Activated naive CD4-positive, alpha-beta T cell treated with anti-CD3 and anti-CD28 coated beads, Interleukin-2, amount 10 ng/mL, durations not matched to agents 7 days and 5 days (primary cell): ENCODE data around the gene CFAP410.

Experiments used
- CTCF ChIA-PET: fragments of 350-600 bp; sonication (Branson Sonifier 250); formaldehyde crosslinking; loops from one replicate; lab custom pipeline; 2021; ENCODE audit warnings: antibody characterized with exemption; lab: Charles Lee
- DNase-seq: peaks from one replicate; pipeline ENCODE4 v3.0.0-alpha.2; 2020
- H3K27ac Mint-ChIP-seq: one replicate; pipeline ENCODE4 v1.8.0; 2021; ENCODE audit warnings: mild to moderate bottlenecking, moderate library complexity, mixed read lengths
- H3K27me3 Mint-ChIP-seq: one replicate; pipeline ENCODE4 v1.8.0; 2021; ENCODE audit warnings: mild to moderate bottlenecking, mixed read lengths
- H3K36me3 Mint-ChIP-seq: one replicate; pipeline ENCODE4 v1.8.0; 2021; ENCODE audit warnings: mixed read lengths
- H3K4me1 Mint-ChIP-seq: one replicate; pipeline ENCODE4 v1.8.0; 2021; ENCODE audit warnings: mixed read lengths
- H3K4me3 Mint-ChIP-seq: one replicate; pipeline ENCODE4 v1.8.0; 2021; ENCODE audit warnings: mild to moderate bottlenecking, moderate library complexity, mixed read lengths
- H3K9me3 Mint-ChIP-seq: one replicate; pipeline ENCODE4 v1.8.0; 2021; ENCODE audit warnings: mixed read lengths

CFAP410 gene

GRCh38 chr21:44294391-44295162 lies 44.6 kb downstream of the CFAP410 start:
- CTCF ChIA-PET = interaction anchor here (0.9 kb wide), 1 partner anchor 9 kb away, joined by 3 read pairs; no protein-coding TSS in a partner anchor

GRCh38 chr21:44293551-44294231 lies 45.5 kb downstream of the CFAP410 start:
- Mint-ChIP-seq H3K9me3 (no peaks in the 10 kb centered on the region), H3K27ac (no peak overlapping the region), H3K36me3 (no peaks in the 10 kb centered on the region), H3K27me3 (peaks cover 32% of the 10 kb centered on the region), H3K4me3 (no peak overlapping the region), H3K4me1 (peaks cover 24% of the 10 kb centered on the region)
- CTCF ChIA-PET = no interaction called here
- peak; percentile 36 for DNase-seq

More at GRCh38 chr21:44294391-44295162, 44.6 kb downstream of the CFAP410 start:
- Mint-ChIP-seq H3K4me1 (peaks cover 30% of the 10 kb centered on the region), H3K27ac (no peak overlapping the region), H3K36me3 (no peaks in the 10 kb centered on the region), H3K4me3 (no peak overlapping the region), H3K9me3 (no peaks in the 10 kb centered on the region), H3K27me3 (peaks cover 25% of the 10 kb centered on the region)
- DNase-seq = no peak

GRCh38 chr21:44292812-44293195 lies 46.4 kb downstream of the CFAP410 start:
- H3K27ac Mint-ChIP-seq = no peak overlapping the region
- CTCF ChIA-PET = no interaction called here
- peaks cover 15% of the 10 kb centered on the region for H3K4me1 Mint-ChIP-seq
- H3K9me3 Mint-ChIP-seq = no peaks in the 10 kb centered on the region
- peaks cover 41% of the 10 kb centered on the region for H3K27me3 Mint-ChIP-seq
- H3K4me3 Mint-ChIP-seq = no peak overlapping the region
- H3K36me3 Mint-ChIP-seq = no peaks in the 10 kb centered on the region
- no peak for DNase-seq

GRCh38 chr21:44291936-44292811 lies 47.0 kb downstream of the CFAP410 start:
- Mint-ChIP-seq H3K9me3 (no peaks in the 10 kb centered on the region), H3K36me3 (no peaks in the 10 kb centered on the region), H3K27ac (peak overlapping the region; percentile 49), H3K4me3 (no peak overlapping the region), H3K27me3 (peaks cover 44% of the 10 kb centered on the region), H3K4me1 (peaks cover 9% of the 10 kb centered on the region)
- CTCF ChIA-PET = no interaction called here
- DNase-seq = no peak

- H3K27ac Mint-ChIP-seq = peak overlapping the region; percentile 49
- no peak for DNase-seq
- H3K4me1 Mint-ChIP-seq = peaks cover 9% of the 10 kb centered on the region
- no peaks in the 10 kb centered on the region for H3K36me3 Mint-ChIP-seq
- CTCF ChIA-PET = no interaction called here
- no peak overlapping the region for H3K4me3 Mint-ChIP-seq
- H3K9me3 Mint-ChIP-seq = no peaks in the 10 kb centered on the region
- peaks cover 51% of the 10 kb centered on the region for H3K27me3 Mint-ChIP-seq
These were observed 47.9 kb downstream of the CFAP410 start for GRCh38 chr21:44291078-44291935.

- H3K9me3 Mint-ChIP-seq = no peaks in the 10 kb centered on the region
- no peaks in the 10 kb centered on the region for H3K36me3 Mint-ChIP-seq
- peak overlapping the region; percentile 45 for H3K27ac Mint-ChIP-seq
- H3K27me3 Mint-ChIP-seq = peaks cover 57% of the 10 kb centered on the region
- no peak overlapping the region for H3K4me3 Mint-ChIP-seq
- CTCF ChIA-PET = no interaction called here
- peaks cover 9% of the 10 kb centered on the region for H3K4me1 Mint-ChIP-seq
- DNase-seq = no peak
These were observed 48.7 kb downstream of the CFAP410 start for GRCh38 chr21:44290327-44291077.

- H3K9me3 Mint-ChIP-seq = no peaks in the 10 kb centered on the region
- no peak overlapping the region for H3K4me3 Mint-ChIP-seq
- peaks cover 64% of the 10 kb centered on the region for H3K27me3 Mint-ChIP-seq
- peaks cover 4% of the 10 kb centered on the region for H3K4me1 Mint-ChIP-seq
- DNase-seq = no peak
- no peak overlapping the region for H3K27ac Mint-ChIP-seq
- H3K36me3 Mint-ChIP-seq = no peaks in the 10 kb centered on the region
- CTCF ChIA-PET = no interaction called here
These were observed 49.7 kb downstream of the CFAP410 start for GRCh38 chr21:44289381-44290010.

- DNase-seq = no peak
- Mint-ChIP-seq H3K4me3 (no peak overlapping the region), H3K36me3 (no peaks in the 10 kb centered on the region), H3K27ac (no peak overlapping the region), H3K4me1 (peaks cover 2% of the 10 kb centered on the region), H3K27me3 (peaks cover 74% of the 10 kb centered on the region), H3K9me3 (no peaks in the 10 kb centered on the region)
- CTCF ChIA-PET = no interaction called here
These were observed 50.7 kb downstream of the CFAP410 start for GRCh38 chr21:44288251-44289110.

GRCh38 chr21:44286716-44287632 lies 52.2 kb downstream of the CFAP410 start:
- Mint-ChIP-seq H3K27ac (no peak overlapping the region), H3K9me3 (no peaks in the 10 kb centered on the region), H3K36me3 (no peaks in the 10 kb centered on the region), H3K4me3 (no peak overlapping the region), H3K27me3 (peaks cover 82% of the 10 kb centered on the region), H3K4me1 (no peaks in the 10 kb centered on the region)
- CTCF ChIA-PET = interaction anchor here (0.6 to 1.2 kb wide), 3 partner anchors 10 to 11 kb away, joined by 3 read pairs; no protein-coding TSS in a partner anchor
- no peak for DNase-seq

- no peak for DNase-seq
- CTCF ChIA-PET = interaction anchor here (1.2 kb wide), 1 partner anchor 10 kb away, joined by 3 read pairs; no protein-coding TSS in a partner anchor
- no peaks in the 10 kb centered on the region for H3K4me1 Mint-ChIP-seq
- H3K4me3 Mint-ChIP-seq = no peak overlapping the region
- H3K9me3 Mint-ChIP-seq = no peaks in the 10 kb centered on the region
- H3K36me3 Mint-ChIP-seq = no peaks in the 10 kb centered on the region
- no peak overlapping the region for H3K27ac Mint-ChIP-seq
- peaks cover 78% of the 10 kb centered on the region for H3K27me3 Mint-ChIP-seq
These were observed 53.0 kb downstream of the CFAP410 start for GRCh38 chr21:44286086-44286715.
